T-cell (primary cell): ENCODE measurements around the gene ERG. TPM values are rescaled to one million over a fixed set of nuclear protein-coding genes. Genes with fewer than 3 reads are reported as not detected.

Experiments
- ATAC-seq, 4 experiments: fragments of 200-7000 bp in 3 of 4; fragments of 150-1000 bp in 1 of 4; cut with Tn5 transposase; replicated peaks in 1 of 4; 1 replicate in 3 of 4; 2 replicates in 1 of 4; pipeline ENCODE4 v1.10.0; 2021; ENCODE audit warnings: moderate library complexity in 3 of 4, mild to moderate bottlenecking in 2 of 4, moderate number of reproducible peaks in 1 of 4
- CTCF ChIA-PET, 2 donors: fragments of 300-600 bp; sonication (Branson Sonifier 250); formaldehyde crosslinking; loops; one replicate each; lab custom pipeline; 2022; ENCODE audit warnings: antibody characterized with exemption in 2 of 2; lab: Charles Lee
- POLR2A ChIA-PET, 2 donors: fragments of 300-600 bp; sonication (Branson Sonifier 250); formaldehyde crosslinking; loops; one replicate each; lab custom pipeline; 2022; ENCODE audit warnings: antibody characterized with exemption in 2 of 2; lab: Charles Lee
- DNase-seq, 35 experiments: peaks; one replicate each; pipeline versions ENCODE4 v3.0.0 to v3.0.0-alpha.2; 2013 to 2023
- H3K27ac ChIP-seq: one replicate; pipeline ENCODE4 v1.5.1; 2013; ENCODE audit warnings: low read length
- H3K27me3 ChIP-seq, 2 experiments: replicated peaks in 1 of 2; 1 replicate in 1 of 2; 2 replicates in 1 of 2; pipeline versions ENCODE4 v1.6.1 to v1.7.0; 2013; ENCODE audit warnings: low read length in 1 of 2, mixed read lengths in 1 of 2; ENCODE audit not compliant: control insufficient read depth in 2 of 2, insufficient read depth in 2 of 2; ENCODE audit errors: extremely low read depth in 1 of 2
- H3K36me3 ChIP-seq, 2 donors: 1 replicate in 1 of 2; 2 replicates in 1 of 2; pipeline versions ENCODE4 v1.6.1 to v1.7.0; 2013; ENCODE audit warnings: low read length in 1 of 2; ENCODE audit not compliant: control insufficient read depth in 2 of 2, insufficient read depth in 1 of 2; ENCODE audit errors: extremely low read depth in 1 of 2
- H3K4me1 ChIP-seq, 2 experiments: 1 replicate in 1 of 2; 2 replicates in 1 of 2; pipeline versions ENCODE4 v1.6.1 to v1.7.0; 2013; ENCODE audit warnings: low read length in 2 of 2, mixed read lengths in 1 of 2; ENCODE audit not compliant: insufficient read depth in 2 of 2, control insufficient read depth in 1 of 2; ENCODE audit errors: extremely low read depth in 1 of 2
- H3K4me3 ChIP-seq, 2 donors: 1 replicate in 1 of 2; 2 replicates in 1 of 2; pipeline versions ENCODE4 v1.5.1 to v1.7.0; 2013; ENCODE audit warnings: mild to moderate bottlenecking in 2 of 2, low read length in 1 of 2, moderate library complexity in 1 of 2; ENCODE audit not compliant: control insufficient read depth in 1 of 2; ENCODE audit errors: extremely low read depth in 1 of 2
- H3K9me3 ChIP-seq: 2 replicates; pipeline ENCODE4 v1.7.0; 2013
- H3K27ac Mint-ChIP-seq, 2 donors: one replicate each; pipeline ENCODE4 v1.8.0; 2020 to 2021; ENCODE audit warnings: mild to moderate bottlenecking in 2 of 2, mixed read lengths in 2 of 2
- H3K27me3 Mint-ChIP-seq, 2 donors: one replicate each; pipeline ENCODE4 v1.8.0; 2021 to 2022; ENCODE audit warnings: mixed read lengths in 2 of 2
- H3K36me3 Mint-ChIP-seq: one replicate; pipeline ENCODE4 v1.8.0; 2021; ENCODE audit warnings: mixed read lengths
- H3K4me1 Mint-ChIP-seq, 3 donors: one replicate each; pipeline ENCODE4 v1.8.0; 2020 to 2022; ENCODE audit warnings: mixed read lengths in 3 of 3, mild to moderate bottlenecking in 1 of 3
- H3K4me3 Mint-ChIP-seq, 3 donors: one replicate each; pipeline ENCODE4 v1.8.0; 2020 to 2022; ENCODE audit warnings: mild to moderate bottlenecking in 3 of 3, mixed read lengths in 3 of 3, moderate library complexity in 3 of 3
- H3K9me3 Mint-ChIP-seq, 3 donors: one replicate each; pipeline ENCODE4 v1.8.0; 2020 to 2022; ENCODE audit warnings: mixed read lengths in 3 of 3
- WGBS: methylation state at CpG from one replicate; pipeline ENCODE4 v1.1.5; 2013; ENCODE audit warnings: missing lambda C conversion rate; ENCODE audit not compliant: insufficient coverage; 5-methylcytosine and 5-hydroxymethylcytosine counted together
- total RNA-seq, 35 experiments: library from RNA in 6 of 35; stranded (reverse) in 6 of 35; fragments of 120-200 nt in 1 of 35; gene quantifications; one replicate each; pipeline versions ENCODE4 v1.2.1 to v1.2.4 and lab custom pipeline; 2013 to 2026

ERG gene
- total RNA-seq, 5 donors from 2014 or later (not counting 1 experiment from before 2014, with no cell fraction given) = 0.54 to 1.5 (median 0.85) TPM; not detected in 1

DNA sequence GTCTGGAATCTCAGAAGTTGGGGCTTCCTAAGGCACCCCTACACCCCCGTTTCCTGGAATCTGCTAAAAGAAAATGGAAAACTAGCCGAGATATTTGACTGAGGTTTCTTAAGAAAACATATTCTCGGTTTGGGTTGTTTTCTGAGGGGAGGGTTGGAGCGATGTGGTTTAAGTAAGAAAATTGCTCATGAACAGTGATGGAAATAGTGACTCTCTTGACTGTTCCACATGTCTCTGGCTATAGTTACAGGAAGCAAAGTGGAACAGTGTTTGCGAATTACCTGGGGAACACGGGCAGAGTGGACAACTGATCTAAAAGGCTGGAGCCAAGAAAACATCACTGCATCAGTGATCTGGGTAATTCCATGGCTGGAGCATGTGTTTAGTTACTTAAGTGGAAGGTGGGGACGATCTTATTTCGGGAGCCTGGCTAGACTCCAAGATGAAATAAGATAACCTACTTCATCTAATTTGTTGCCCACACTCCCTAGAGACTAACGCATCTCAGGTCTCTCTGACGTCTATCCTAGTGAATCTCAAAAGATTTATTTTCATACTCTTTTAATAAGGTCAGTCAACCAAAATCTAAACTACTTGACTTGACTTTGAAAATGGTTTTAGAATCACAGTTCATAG, 149.0 kb downstream of the ERG start:
- no peak for ATAC-seq
- WGBS = 56% methylated on average over 5 of the region's 10 CpGs
- H3K27ac ChIP-seq = no peak overlapping the region
- no peaks in the 10 kb centered on the region for H3K9me3 ChIP-seq
- H3K4me1 ChIP-seq = peaks cover 2 to 5% of the 10 kb centered on the region in 2 experiments
- POLR2A ChIA-PET = no interaction called here
- H3K4me3 ChIP-seq = no peak overlapping the region
- CTCF ChIA-PET = interaction anchor here in 1 of 2 donors (1.1 kb wide), 1 partner anchor 16 kb away, joined by 3 read pairs; no protein-coding TSS in a partner anchor
- Mint-ChIP-seq H3K4me1 (peaks cover 12 to 22% (median 13%) of the 10 kb centered on the region in 3 donors), H3K27me3 (peaks cover 0 to 2% of the 10 kb centered on the region in 2 donors), H3K27ac (peak overlapping the region in 1 of 2 donors; percentile 15), H3K9me3 (peaks cover 0 to 4% (median 0%) of the 10 kb centered on the region in 3 donors), H3K4me3 (no peak overlapping the region), H3K36me3 (no peaks in the 10 kb centered on the region)
- no peaks in the 10 kb centered on the region for H3K36me3 ChIP-seq
- H3K27me3 ChIP-seq = peaks cover 0 to 6% of the 10 kb centered on the region in 2 experiments
- no peak for DNase-seq

DNA sequence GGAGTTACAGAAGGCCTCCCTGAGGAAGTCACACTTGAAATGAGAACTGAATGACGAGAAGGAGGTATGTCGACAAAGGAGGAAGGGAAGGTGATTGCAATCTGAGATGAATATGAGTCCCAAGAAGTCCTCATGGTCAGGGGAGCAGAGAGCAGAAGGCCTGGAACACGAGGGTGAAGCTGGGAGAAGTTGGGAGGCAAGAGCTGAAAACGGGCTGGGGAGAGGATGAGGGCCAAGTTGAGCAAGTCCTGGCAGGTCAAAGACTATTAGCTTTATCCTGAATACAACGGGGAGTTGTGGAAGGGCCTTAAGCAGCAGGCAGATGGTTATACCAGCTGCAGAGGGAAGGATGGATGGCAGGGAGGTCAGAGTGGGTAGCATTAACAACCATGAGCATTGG, 152.0 kb downstream of the ERG start:
- 76% methylated on average over 5 of the region's 5 CpGs for WGBS
- Mint-ChIP-seq H3K36me3 (no peaks in the 10 kb centered on the region), H3K9me3 (peaks cover 0 to 4% (median 0%) of the 10 kb centered on the region in 3 donors), H3K4me3 (no peak overlapping the region), H3K27ac (no peak overlapping the region), H3K4me1 (peaks cover 4 to 13% (median 8%) of the 10 kb centered on the region in 3 donors), H3K27me3 (peaks cover 0 to 2% of the 10 kb centered on the region in 2 donors)
- no peak for DNase-seq
- Histone ChIP-seq H3K27ac (no peak overlapping the region), H3K4me1 (no peaks in the 10 kb centered on the region), H3K27me3 (peaks cover 0 to 2% of the 10 kb centered on the region in 2 experiments), H3K4me3 (no peak overlapping the region), H3K9me3 (no peaks in the 10 kb centered on the region), H3K36me3 (no peaks in the 10 kb centered on the region)
- CTCF ChIA-PET = interaction anchor here in 1 of 2 donors (0.7 kb wide), 1 partner anchor 187 kb away, joined by 5 read pairs; no protein-coding TSS in a partner anchor
- ATAC-seq = no peak
- POLR2A ChIA-PET = no interaction called here

DNA sequence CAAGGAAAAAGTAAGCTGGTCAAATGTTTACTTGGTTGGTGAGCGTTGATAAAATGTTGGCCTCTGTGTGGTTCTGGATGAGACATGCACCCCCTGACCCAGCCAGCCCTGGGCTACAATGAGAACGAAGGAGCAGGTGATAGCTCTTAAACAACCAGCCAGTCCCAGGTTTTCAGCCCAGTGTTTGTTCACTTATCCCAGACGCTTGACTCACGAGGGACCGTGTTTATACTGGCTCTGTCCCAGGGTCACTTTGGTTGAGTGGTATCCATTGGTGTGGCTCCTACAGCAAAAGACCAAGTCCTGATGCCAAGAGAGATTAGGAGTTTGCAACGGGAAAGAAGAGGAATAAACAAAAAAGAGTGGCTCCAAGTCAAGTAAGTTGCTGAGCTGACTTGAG, 154.6 kb downstream of the ERG start:
- CTCF ChIA-PET = interaction anchor here (1.0 kb wide), 2 partner anchors 11 to 124 kb away, joined by 5 to 6 read pairs; no protein-coding TSS in a partner anchor
- WGBS = 77% methylated on average over 6 of the region's 6 CpGs

DNA sequence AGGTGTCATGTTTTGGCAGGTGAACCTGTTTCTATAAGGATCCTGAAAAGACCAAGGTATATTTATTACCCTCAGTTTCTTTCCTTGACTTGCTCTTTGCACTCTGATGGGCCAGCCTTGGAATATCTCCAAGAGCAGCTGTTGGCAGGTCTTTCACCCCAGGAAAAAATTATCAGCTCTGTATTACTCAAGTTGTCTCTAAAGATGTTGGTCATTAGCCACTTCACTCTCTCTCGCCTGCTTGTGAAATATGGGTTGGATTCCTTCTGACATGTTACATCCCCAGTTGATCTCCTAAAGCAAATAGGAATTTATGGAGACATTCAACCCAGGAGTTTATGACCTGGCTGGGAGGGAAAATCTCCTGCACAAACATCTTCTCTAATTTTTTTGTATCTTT, 155.5 kb downstream of the ERG start:
- no peak for DNase-seq
- Histone ChIP-seq H3K4me1 (no peaks in the 10 kb centered on the region), H3K36me3 (no peaks in the 10 kb centered on the region), H3K4me3 (no peak overlapping the region), H3K27me3 (peaks cover 0 to 2% of the 10 kb centered on the region in 2 experiments), H3K27ac (no peak overlapping the region), H3K9me3 (no peaks in the 10 kb centered on the region)
- Mint-ChIP-seq H3K36me3 (no peaks in the 10 kb centered on the region), H3K27ac (no peak overlapping the region), H3K9me3 (peaks cover 0 to 4% (median 0%) of the 10 kb centered on the region in 3 donors), H3K27me3 (peaks cover 0 to 2% of the 10 kb centered on the region in 2 donors), H3K4me3 (no peak overlapping the region), H3K4me1 (no peaks in the 10 kb centered on the region)
- no CpG with 5 or more reads among the region's 1 CpG for WGBS
- ChIA-PET POLR2A (no interaction called here), CTCF (interaction anchor here in 1 of 2 donors (0.5 kb wide), 1 partner anchor 1179 kb away, joined by 6 read pairs; no protein-coding TSS in a partner anchor)
- no peak for ATAC-seq

More for the DNA sequence above, 154.6 kb downstream of the ERG start:
- Histone ChIP-seq H3K27me3 (peaks cover 0 to 2% of the 10 kb centered on the region in 2 experiments), H3K4me3 (no peak overlapping the region), H3K4me1 (no peaks in the 10 kb centered on the region), H3K27ac (no peak overlapping the region), H3K9me3 (no peaks in the 10 kb centered on the region), H3K36me3 (no peaks in the 10 kb centered on the region)
- no peaks in the 10 kb centered on the region for H3K36me3 Mint-ChIP-seq
- peaks cover 0 to 4% (median 0%) of the 10 kb centered on the region in 3 donors for H3K9me3 Mint-ChIP-seq
- DNase-seq (no peak), ATAC-seq (no peak)
- no peak overlapping the region for H3K27ac Mint-ChIP-seq
- POLR2A ChIA-PET = no interaction called here
- peaks cover 0 to 2% of the 10 kb centered on the region in 2 donors for H3K27me3 Mint-ChIP-seq
- H3K4me1 Mint-ChIP-seq = peaks cover 0 to under 1% (median under 1%) of the 10 kb centered on the region in 3 donors
- H3K4me3 Mint-ChIP-seq = no peak overlapping the region

DNA sequence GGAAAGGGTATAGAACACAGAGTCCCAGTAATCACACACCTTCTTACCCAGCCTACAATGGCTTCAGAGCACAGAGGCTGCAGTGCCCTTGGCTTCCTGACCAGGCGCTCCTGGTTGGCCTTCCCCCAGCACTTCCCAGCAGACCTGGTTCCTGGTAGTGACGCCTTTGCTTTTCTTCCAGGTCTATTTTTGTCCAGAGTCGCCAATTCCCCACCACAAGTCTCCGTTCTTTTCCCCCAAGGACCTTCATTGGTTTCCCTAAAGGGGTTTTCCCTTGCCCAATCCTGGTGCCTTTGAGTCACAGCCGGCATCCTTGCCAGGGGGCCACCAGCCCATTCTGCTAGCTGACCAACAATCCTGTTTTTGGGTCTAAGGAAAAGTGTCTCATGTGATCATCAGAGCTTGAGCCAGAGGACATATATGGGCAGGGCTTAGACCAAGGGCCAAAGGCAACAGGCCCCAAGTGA, 156.7 kb downstream of the ERG start:
- no peak overlapping the region for H3K27ac Mint-ChIP-seq
- Histone ChIP-seq H3K27ac (no peak overlapping the region), H3K9me3 (no peaks in the 10 kb centered on the region), H3K36me3 (no peaks in the 10 kb centered on the region), H3K4me3 (no peak overlapping the region), H3K27me3 (peaks cover 0 to 2% of the 10 kb centered on the region in 2 experiments), H3K4me1 (no peaks in the 10 kb centered on the region)
- DNase-seq (no peak), ATAC-seq (no peak)
- H3K36me3 Mint-ChIP-seq = no peaks in the 10 kb centered on the region
- POLR2A ChIA-PET = no interaction called here
- H3K27me3 Mint-ChIP-seq = no peaks in the 10 kb centered on the region
- H3K4me1 Mint-ChIP-seq = no peaks in the 10 kb centered on the region
- peaks cover 0 to 4% (median 0%) of the 10 kb centered on the region in 3 donors for H3K9me3 Mint-ChIP-seq
- 96% methylated on average over 3 of the region's 5 CpGs for WGBS
- no peak overlapping the region for H3K4me3 Mint-ChIP-seq
- CTCF ChIA-PET = no interaction called here

DNA sequence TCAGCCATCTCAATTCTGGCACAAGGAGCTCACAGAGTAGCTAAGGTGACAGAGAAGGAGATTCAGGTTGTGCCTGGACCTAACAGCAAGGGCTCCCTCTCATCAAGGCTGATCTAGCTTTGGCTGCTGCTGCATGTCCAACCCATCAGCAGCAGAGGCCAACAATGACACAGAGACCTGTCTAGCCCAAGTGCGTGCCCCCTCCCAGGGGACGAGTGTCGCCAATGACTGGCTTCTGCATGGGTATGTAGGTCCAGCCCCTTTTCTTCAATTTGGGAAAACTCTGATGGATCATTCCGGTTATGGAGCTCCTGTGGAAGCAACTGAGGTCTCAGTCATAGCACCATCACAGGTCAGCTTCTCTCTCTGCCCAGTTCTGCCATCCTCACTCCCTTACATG, 158.1 kb downstream of the ERG start:
- WGBS = 94% methylated on average over 4 of the region's 4 CpGs
- peaks cover 0 to 2% of the 10 kb centered on the region in 2 experiments for H3K27me3 ChIP-seq

More for the DNA sequence above, 158.1 kb downstream of the ERG start:
- no peak for DNase-seq
- H3K36me3 Mint-ChIP-seq = no peaks in the 10 kb centered on the region
- no peak overlapping the region for H3K27ac Mint-ChIP-seq
- H3K27me3 Mint-ChIP-seq = no peaks in the 10 kb centered on the region
- no peak overlapping the region for H3K4me3 Mint-ChIP-seq
- ATAC-seq = no peak
- ChIA-PET POLR2A (no interaction called here), CTCF (no interaction called here)
- no peaks in the 10 kb centered on the region for H3K9me3 Mint-ChIP-seq
- H3K4me1 Mint-ChIP-seq = no peaks in the 10 kb centered on the region
- no peaks in the 10 kb centered on the region for H3K9me3 ChIP-seq
- H3K36me3 ChIP-seq = no peaks in the 10 kb centered on the region
- no peak overlapping the region for H3K27ac ChIP-seq
- no peak overlapping the region for H3K4me3 ChIP-seq
- H3K4me1 ChIP-seq = no peaks in the 10 kb centered on the region
